Left hindlimb (tissue), 1 donor: ENCODE data around the gene USF3.

Experiments used
- DNase-seq: peaks from one replicate; pipeline ENCODE4 v3.0.0-alpha.2; 2018

The USF3 gene

GRCh38 chr3:113602256-113602655 lies 94.2 kb downstream of the USF3 start:
- no peak for DNase-seq

GRCh38 chr3:113601240-113601639 lies 95.2 kb downstream of the USF3 start:
- DNase-seq = no peak

GRCh38 chr3:113600418-113601182 lies 95.8 kb downstream of the USF3 start:
- peak; percentile 48 for DNase-seq
